K562 (cell line): ENCODE results near the gene MOB1A. TPM values are rescaled to one million over a fixed set of nuclear protein-coding genes. Genes with fewer than 3 reads are reported as not detected.

Experiments used
- CC2D1A ChIP-seq: fragments of 450-650 bp; IDR thresholded peaks from 2 replicates; pipeline ENCODE4 v1.6.1; 2017; ENCODE audit warnings: mild to moderate bottlenecking
- CCAR2 ChIP-seq: fragments of 200-400 bp; formaldehyde crosslinking; IDR thresholded peaks from 2 replicates; pipeline ENCODE4 v1.6.1; 2017; ENCODE audit warnings: mild to moderate bottlenecking, low read depth, low read length
- CREB1 ChIP-seq, 2 experiments: sonication (generic) in 1 of 2; formaldehyde crosslinking in 1 of 2; IDR thresholded peaks; 2 replicates each; pipeline versions ENCODE4 v1.6.1 to v1.8.0; 2012 to 2022; ENCODE audit warnings: inconsistent platforms in 1 of 2, mild to moderate bottlenecking in 1 of 2, missing genetic modification reagents in 1 of 2, moderate library complexity in 1 of 2
- EGR1 ChIP-seq: fragments of 450-650 bp; conservative IDR thresholded peaks from 2 replicates; pipeline ENCODE4 v1.6.1; 2017; ENCODE audit warnings: mild to moderate bottlenecking
- NKRF ChIP-seq: fragments of 450-650 bp; IDR thresholded peaks from 2 replicates; pipeline ENCODE4 v1.6.1; 2016; ENCODE audit warnings: borderline replicate concordance
- PHF21A ChIP-seq: fragments of 450-650 bp; IDR thresholded peaks from 2 replicates; pipeline ENCODE4 v1.6.1; 2017; ENCODE audit warnings: low read depth, borderline replicate concordance
- SIN3B ChIP-seq: fragments of 450-650 bp; IDR thresholded peaks from 2 replicates; pipeline ENCODE4 v1.6.1; 2017; ENCODE audit warnings: low read depth, mild to moderate bottlenecking, moderate library complexity
- XRCC5 ChIP-seq: fragments of 200-400 bp; formaldehyde crosslinking; IDR thresholded peaks from 2 replicates; pipeline ENCODE4 v1.6.1; 2017; ENCODE audit warnings: low read depth, mild to moderate bottlenecking, low read length
- ZBTB1 ChIP-seq: sonication (generic); formaldehyde crosslinking; IDR thresholded peaks from 2 replicates; pipeline ENCODE4 v1.8.1; 2023; ENCODE audit warnings: missing genetic modification reagents, low read depth, mild to moderate bottlenecking, borderline replicate concordance
- ZBTB34 ChIP-seq: fragments of 250-450 bp; sonication (Bioruptor Pico); IDR thresholded peaks from 2 replicates; pipeline ENCODE4 v1.8.0; 2021; ENCODE audit warnings: mild to moderate bottlenecking, moderate library complexity
- ZBTB40 ChIP-seq, 2 experiments: fragments of 450-650 bp in 1 of 2; sonication (generic) in 1 of 2; formaldehyde crosslinking in 1 of 2; IDR thresholded peaks; 2 replicates each; pipeline versions ENCODE4 v1.7.1 to v1.9.0; 2016 to 2022; ENCODE audit warnings: inconsistent platforms in 1 of 2, mild to moderate bottlenecking in 1 of 2, missing genetic modification reagents in 1 of 2
- polyA plus RNA-seq, 8 experiments: library from polyadenylated mRNA; depleted of rRNA in 4 of 8; stranded (reverse) in 5 of 8; unstranded in 3 of 8; fragments of >200 nt; fragmentation: Nextera tagmentation in 2 of 8; fragmentation: Illumina TruSeq in 1 of 8; extraction: Ambion mirVana in 2 of 8; extraction: Trizol in 1 of 8; gene quantifications; 2 replicates each; pipeline versions ENCODE4 v1.2.1 to v1.2.3, GENCODE V29; 2011 to 2014; ENCODE audit warnings: inconsistent platforms in 1 of 8, missing spikeins in 1 of 8
- total RNA-seq, 7 experiments: library from RNA; depleted of rRNA in 6 of 7; stranded (reverse); fragments of >200 nt in 6 of 7; fragmentation: Illumina TruSeq in 2 of 7; extraction: Trizol in 2 of 7; gene quantifications; 2 replicates each; pipeline versions ENCODE4 v1.2.1 to v1.2.3, GENCODE V29; 2011 to 2021; ENCODE audit warnings: low replicate concordance in 1 of 7

MOB1A gene
- total and polyA plus RNA-seq, 9 of the 15 experiments (the other 6 are each of a cell fraction or from before 2014, with no cell fraction given) = 24.8 to 100 (median 60.2) TPM

- 0 out of 2 replicates have a peak, but pooled peaks have one; percentile 18 for TF ChIP-seq ZBTB40 (IDR thresholded peaks at IDR 0.05)
- no peak for TF ChIP-seq ZBTB40 (CRISPR knock-in tag; IDR thresholded peaks at IDR 0.05)
- peak; percentile 68; the same call in 1 of the 2 replicates for TF ChIP-seq NKRF
- peak; percentile 64 for TF ChIP-seq EGR1
- no peak for TF ChIP-seq CCAR2
- TF ChIP-seq CC2D1A = no peak
- 0 out of 2 replicates have a peak, but pooled peaks have one; percentile 9 for TF ChIP-seq XRCC5
- no peak for TF ChIP-seq PHF21A
- TF ChIP-seq ZBTB1 = peak; percentile 43; the same call in 1 of the 2 replicates
- TF ChIP-seq CREB1 (IDR thresholded peaks at IDR 0.05) = no peak
- TF ChIP-seq CREB1 (CRISPR knock-in tag; IDR thresholded peaks at IDR 0.05) = no peak
- no peak for TF ChIP-seq ZBTB34 (CRISPR knock-in tag)
- no peak for TF ChIP-seq SIN3B
Observed at GRCh38 chr2:74146929-74147726, 31.6 kb downstream of the MOB1A start (continued).
